GM15510 (cell line): ENCODE measurements around the gene COMMD8.

Experiments used
- POLR2A ChIP-seq: IDR thresholded peaks from 3 replicates; pipeline ENCODE4 v1.6.1; 2011; ENCODE audit warnings: borderline replicate concordance; ENCODE audit not compliant: insufficient read length; ENCODE audit errors: extremely low read depth

Gene COMMD8

DNA sequence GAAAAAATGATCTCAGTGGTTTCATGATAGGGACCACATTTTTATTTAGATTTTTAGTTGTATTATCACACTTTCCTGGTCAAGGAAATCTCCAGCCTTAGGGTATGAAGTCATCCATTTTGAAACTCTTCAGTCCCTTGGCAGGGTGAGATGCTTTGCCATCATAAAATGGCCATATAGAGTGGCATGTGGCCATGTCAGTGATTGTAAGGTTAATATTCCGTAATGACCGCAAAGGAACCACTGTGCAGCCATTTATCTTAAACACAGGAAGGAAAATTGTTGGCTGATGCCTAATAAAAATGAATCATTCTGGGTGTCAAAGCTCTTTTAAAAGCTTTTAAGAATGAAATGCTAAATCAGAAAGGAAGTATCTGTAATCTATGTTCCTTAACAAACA is 35.6 kb downstream of the COMMD8 start:
- no peak for TF ChIP-seq POLR2A

- no peak for TF ChIP-seq POLR2A
These were observed 37.9 kb downstream of the COMMD8 start for GRCh38 chr4:47425628-47426027.

GRCh38 chr4:47419296-47419695 is 44.2 kb downstream of the COMMD8 start:
- no peak for TF ChIP-seq POLR2A

- no peak for TF ChIP-seq POLR2A
These were observed 45.4 kb downstream of the COMMD8 start for GRCh38 chr4:47418147-47418546.

DNA sequence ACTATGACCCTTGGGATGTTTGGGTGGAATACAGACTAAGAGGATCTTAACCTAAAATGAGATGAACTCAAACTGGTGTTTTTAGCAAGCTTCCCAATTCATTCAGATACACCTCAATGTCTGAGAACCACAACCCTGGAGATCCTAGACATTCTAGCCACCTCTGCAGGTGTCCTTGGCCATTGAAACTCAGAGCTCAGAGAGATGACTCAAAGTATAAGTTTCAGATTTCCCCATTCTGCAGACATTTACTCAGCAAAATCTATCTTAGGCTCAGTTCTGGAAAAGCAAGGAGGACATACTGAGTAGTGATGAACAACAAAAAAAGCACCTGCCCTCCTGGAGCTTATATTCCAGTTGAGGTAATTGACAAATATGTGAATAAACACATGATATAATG is 47.8 kb downstream of the COMMD8 start:
- TF ChIP-seq POLR2A, result no peak

- TF ChIP-seq POLR2A, result no peak
These were observed 50.0 kb downstream of the COMMD8 start for GRCh38 chr4:47413521-47413920.

GRCh38 chr4:47410271-47410670 is 53.2 kb downstream of the COMMD8 start:
- TF ChIP-seq POLR2A, result no peak

DNA sequence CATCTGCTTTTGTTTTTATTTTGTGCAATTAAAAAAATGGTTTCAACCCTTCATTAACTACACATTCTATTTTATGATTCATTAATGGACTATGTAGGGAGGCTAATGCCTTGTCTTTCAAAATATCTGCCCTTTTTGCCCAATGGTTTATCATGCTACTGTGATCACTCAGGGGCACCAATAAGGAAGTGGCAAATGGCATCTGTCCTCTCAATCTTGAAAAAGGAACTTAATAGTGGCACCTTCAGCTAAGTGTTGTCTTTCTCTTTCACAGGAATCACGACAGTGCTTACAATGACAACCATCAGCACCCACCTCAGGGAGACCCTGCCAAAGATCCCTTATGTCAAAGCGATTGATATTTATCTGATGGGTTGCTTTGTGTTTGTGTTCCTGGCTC is 57.1 kb downstream of the COMMD8 start:
- TF ChIP-seq POLR2A, result no peak
